GM12878 (cell line): Measurements from ENCODE around the gene RCOR2. TPM values are rescaled to one million over a fixed set of nuclear protein-coding genes. Genes with fewer than 3 reads are reported as not detected.
A peak's percentile ranks its signal among the peaks of the same experiment; 100 is the strongest.

Experiments
- ATAC-seq: fragments of 200-7000 bp; cut with Tn5 transposase; 3 replicates; pipeline ENCODE4 v1.9.1; 2020; ENCODE audit warnings: mild to moderate bottlenecking, moderate library complexity
- BruUV-seq: library from RNA; stranded (reverse); fragments of 400-500 nt; replicated peaks from 2 replicates; lab custom pipeline; 2021; lab: Mats Ljungman, UMichigan
- CTCF ChIA-PET: fragments of 300-600 bp; sonication (Branson Sonifier 250); formaldehyde crosslinking; extraction: SDS; loops from one replicate; lab custom pipeline; 2021; ENCODE audit warnings: inconsistent platforms; lab: Yijun Ruan, JAX
- POLR2A ChIA-PET: fragments of 350-600 bp; formaldehyde crosslinking; extraction: SDS; loops from one replicate; lab custom pipeline; 2021; ENCODE audit warnings: inconsistent platforms; lab: Charles Lee
- RAD21 ChIA-PET: fragments of 300-600 bp; sonication (Branson Sonifier 250); formaldehyde crosslinking; loops from one replicate; lab custom pipeline; 2023; ENCODE audit warnings: antibody characterized with exemption; ENCODE audit not compliant: unreplicated experiment; lab: Charles Lee
- SMC1A ChIA-PET: fragments of 300-600 bp; sonication (Branson Sonifier 250); formaldehyde crosslinking; loops from one replicate; lab custom pipeline; 2023; ENCODE audit not compliant: unreplicated experiment, uncharacterized antibody; lab: Charles Lee
- DNase-seq: peaks from one replicate; pipeline ENCODE4 v3.0.0-alpha.2; 2011; ENCODE audit warnings: low read depth, low spot score
- FAIRE-seq: peaks from 3 replicates; lab custom pipeline; 2011; peaks lifted over from hg19 to GRCh38; lab: Jason Lieb, UNC
- H2AFZ ChIP-seq: 2 replicates; pipeline ENCODE4 v1.6.0; 2011; ENCODE audit warnings: low read depth, low read length, control low read depth; ENCODE audit not compliant: control insufficient read depth
- H3K27ac ChIP-seq: 2 replicates; pipeline ENCODE4 v1.5.1; 2011; ENCODE audit warnings: control low read depth; ENCODE audit not compliant: control insufficient read depth, insufficient read depth
- H3K27me3 ChIP-seq, 2 experiments: replicated peaks in 1 of 2; 2 replicates each; pipeline versions ENCODE4 v1.6.0 to v1.6.1; 2011; ENCODE audit warnings: low read length in 1 of 2; ENCODE audit not compliant: control insufficient read depth in 2 of 2, insufficient read depth in 2 of 2
- H3K36me3 ChIP-seq, 2 experiments: 2 replicates each; pipeline ENCODE4 v1.5.1; 2011; ENCODE audit warnings: low read length in 1 of 2; ENCODE audit not compliant: control insufficient read depth in 2 of 2, insufficient read depth in 2 of 2
- H3K4me1 ChIP-seq: 2 replicates; pipeline ENCODE4 v1.6.1; 2011; ENCODE audit warnings: mild to moderate bottlenecking, low read length, moderate library complexity, mixed read lengths; ENCODE audit not compliant: control insufficient read depth, insufficient read depth
- H3K4me2 ChIP-seq: 2 replicates; pipeline ENCODE4 v1.6.0; 2011; ENCODE audit warnings: control low read depth; ENCODE audit not compliant: control insufficient read depth, insufficient read depth
- H3K4me3 ChIP-seq: fragments of 200-600 bp; sonication (generic); 2 replicates; pipeline ENCODE4 v1.5.1; 2016
- H3K79me2 ChIP-seq: 2 replicates; pipeline ENCODE4 v1.6.0; 2011; ENCODE audit warnings: low read length; ENCODE audit not compliant: control insufficient read depth, insufficient read depth
- H3K9ac ChIP-seq: 2 replicates; pipeline ENCODE4 v1.8.0; 2011; ENCODE audit warnings: low read length, control low read depth, mixed read lengths; ENCODE audit not compliant: control insufficient read depth, insufficient read depth
- H3K9me3 ChIP-seq: replicated peaks from 3 replicates; pipeline ENCODE4 v1.5.1; 2011; ENCODE audit warnings: mild to moderate bottlenecking, low read length; ENCODE audit not compliant: control insufficient read depth, insufficient read depth
- H4K20me1 ChIP-seq: 2 replicates; pipeline ENCODE4 v1.6.0; 2011; ENCODE audit not compliant: control insufficient read depth, insufficient read depth
- SIX5 ChIP-seq: IDR thresholded peaks from 2 replicates; pipeline ENCODE4 v1.6.1; 2011; ENCODE audit warnings: mild to moderate bottlenecking, low read depth, low read length, moderate library complexity; ENCODE audit not compliant: severe bottlenecking
- WGBS: methylation state at CpG from one replicate; pipeline ENCODE4 v1.1.6; 2016; ENCODE audit warnings: low lambda C conversion rate; ENCODE audit not compliant: insufficient replicate concordance, insufficient coverage; ENCODE audit errors: missing lambda C conversion rate; 5-methylcytosine and 5-hydroxymethylcytosine counted together
- in situ Hi-C: fragments of 300-500 bp; cut with MboI; formaldehyde crosslinking; loops from 9 replicates; pipeline ENCODE4 v1.14.3; 2018; ENCODE audit warnings: mixed read lengths
- intact Hi-C: fragments of 100-400 bp; cut with micrococcal nuclease; formaldehyde crosslinking; loops from one replicate; pipeline ENCODE4 v1.14.2; 2022; ENCODE audit not compliant: unreplicated experiment
- polyA plus RNA-seq, 11 experiments: library from polyadenylated mRNA; depleted of rRNA in 4 of 11; unstranded in 6 of 11; stranded (reverse) in 5 of 11; fragments of >200 nt; fragmentation: Nextera tagmentation in 4 of 11; fragmentation: Illumina TruSeq in 1 of 11; extraction: Ambion mirVana in 4 of 11; extraction: Trizol in 1 of 11; gene quantifications; 1 replicate in 1 of 11; 2 replicates in 10 of 11; pipeline versions ENCODE4 v1.2.1 to v1.2.3, GENCODE V29; 2011 to 2016; ENCODE audit warnings: inconsistent platforms in 2 of 11, missing spikeins in 2 of 11, low read depth in 1 of 11
- total RNA-seq, 4 experiments: library from RNA; depleted of rRNA in 3 of 4; stranded (reverse); fragments of >200 nt in 3 of 4; fragmentation: Illumina TruSeq in 1 of 4; extraction: Trizol in 1 of 4; gene quantifications; 2 replicates each; pipeline versions ENCODE4 v1.2.1 to v1.2.3, GENCODE V29; 2013 to 2021
- TF ChIP-seq, protein P1 (sequence below): fragments of 450-650 bp; IDR thresholded peaks from 2 replicates; pipeline ENCODE4 v1.6.1; 2017; ENCODE audit warnings: mild to moderate bottlenecking, moderate library complexity

Gene RCOR2
- total and polyA plus RNA-seq, 10 of the 15 experiments (the other 5 are each of a cell fraction or from before 2014, with no cell fraction given), result 0.06 to 0.32 (median 0.17) TPM; not detected in 5

DNA sequence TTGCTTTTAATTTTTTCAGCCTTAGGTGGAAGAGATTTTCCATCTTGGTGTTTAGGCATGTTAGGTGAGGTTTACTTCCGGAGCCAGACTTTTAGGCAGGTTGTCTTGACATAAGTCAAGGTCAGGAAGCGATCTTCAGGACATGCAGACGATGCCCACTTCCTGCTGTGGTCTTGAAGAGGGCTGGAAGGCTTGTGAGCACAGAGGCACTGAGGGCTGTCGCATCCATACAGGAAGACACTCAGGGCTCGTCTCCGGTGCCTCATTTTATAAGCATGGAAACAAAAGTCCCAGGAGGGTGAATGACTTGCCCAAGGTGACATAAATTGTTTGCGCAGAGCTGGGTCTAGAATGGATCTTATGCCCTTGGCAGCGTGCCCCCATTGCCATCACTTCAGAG, 47.3 kb downstream of the RCOR2 start:
- in situ Hi-C loops, result no loop called here
- Histone ChIP-seq H2AFZ (no peak overlapping the region), H3K9me3 (no peaks in the 10 kb centered on the region), H3K4me2 (peak overlapping the region; percentile 10), H3K4me1 (peaks cover 56% of the 10 kb centered on the region), H3K9ac (no peak overlapping the region), H3K27me3 (no peaks in the 10 kb centered on the region)
- no TSS peak for BruUV-seq
- no peak for FAIRE-seq
- ChIA-PET POLR2A (no interaction called here), RAD21 (interaction anchor here (2.2 kb wide), 1 partner anchor 32 kb away, joined by 21 read pairs; the partner anchor contains the start of gene MARK2)
- intact Hi-C loops, result no loop called here
- TF ChIP-seq SIX5, result no peak
- TF ChIP-seq, protein P1, sequence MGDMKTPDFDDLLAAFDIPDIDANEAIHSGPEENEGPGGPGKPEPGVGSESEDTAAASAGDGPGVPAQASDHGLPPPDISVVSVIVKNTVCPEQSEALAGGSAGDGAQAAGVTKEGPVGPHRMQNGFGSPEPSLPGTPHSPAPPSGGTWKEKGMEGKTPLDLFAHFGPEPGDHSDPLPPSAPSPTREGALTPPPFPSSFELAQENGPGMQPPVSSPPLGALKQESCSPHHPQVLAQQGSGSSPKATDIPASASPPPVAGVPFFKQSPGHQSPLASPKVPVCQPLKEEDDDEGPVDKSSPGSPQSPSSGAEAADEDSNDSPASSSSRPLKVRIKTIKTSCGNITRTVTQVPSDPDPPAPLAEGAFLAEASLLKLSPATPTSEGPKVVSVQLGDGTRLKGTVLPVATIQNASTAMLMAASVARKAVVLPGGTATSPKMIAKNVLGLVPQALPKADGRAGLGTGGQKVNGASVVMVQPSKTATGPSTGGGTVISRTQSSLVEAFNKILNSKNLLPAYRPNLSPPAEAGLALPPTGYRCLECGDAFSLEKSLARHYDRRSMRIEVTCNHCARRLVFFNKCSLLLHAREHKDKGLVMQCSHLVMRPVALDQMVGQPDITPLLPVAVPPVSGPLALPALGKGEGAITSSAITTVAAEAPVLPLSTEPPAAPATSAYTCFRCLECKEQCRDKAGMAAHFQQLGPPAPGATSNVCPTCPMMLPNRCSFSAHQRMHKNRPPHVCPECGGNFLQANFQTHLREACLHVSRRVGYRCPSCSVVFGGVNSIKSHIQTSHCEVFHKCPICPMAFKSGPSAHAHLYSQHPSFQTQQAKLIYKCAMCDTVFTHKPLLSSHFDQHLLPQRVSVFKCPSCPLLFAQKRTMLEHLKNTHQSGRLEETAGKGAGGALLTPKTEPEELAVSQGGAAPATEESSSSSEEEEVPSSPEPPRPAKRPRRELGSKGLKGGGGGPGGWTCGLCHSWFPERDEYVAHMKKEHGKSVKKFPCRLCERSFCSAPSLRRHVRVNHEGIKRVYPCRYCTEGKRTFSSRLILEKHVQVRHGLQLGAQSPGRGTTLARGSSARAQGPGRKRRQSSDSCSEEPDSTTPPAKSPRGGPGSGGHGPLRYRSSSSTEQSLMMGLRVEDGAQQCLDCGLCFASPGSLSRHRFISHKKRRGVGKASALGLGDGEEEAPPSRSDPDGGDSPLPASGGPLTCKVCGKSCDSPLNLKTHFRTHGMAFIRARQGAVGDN, result 0 out of 2 replicates have a peak, but pooled peaks have one; percentile 14
- TF ChIP-seq, all 136 proteins: peak for 1
- Histone ChIP-seq H3K36me3 (peaks cover 4 to 8% of the 10 kb centered on the region in 2 experiments), H3K27ac (no peak overlapping the region; the same call in 1 of the 2 replicates), H3K4me3 (no peak overlapping the region), H4K20me1 (peaks cover 8% of the 10 kb centered on the region), H3K79me2 (peaks cover 64% of the 10 kb centered on the region)
- no peak for ATAC-seq
- WGBS, result 39% methylated on average over 8 of the region's 8 CpGs
- DNase-seq, result no peak
- ChIA-PET CTCF (interaction anchor here (0.7 to 3.4 kb wide), 6 partner anchors 14 to 52 kb away, joined by 3 to 46 read pairs (median 6); no protein-coding TSS in a partner anchor), SMC1A (interaction anchor here (1.3 to 13.9 kb wide), 3 partner anchors 29 to 76 kb away, joined by 3 to 153 read pairs (median 4); partner anchors contain the start of gene MARK2)
